Measurements from ENCODE around the gene DGKH. TPM values are rescaled to one million over a fixed set of nuclear protein-coding genes. Genes with fewer than 3 reads are reported as not detected.

DGKH gene
- total and polyA plus RNA-seq, 9 donors, result 2.1 to 14.1 (median 9.3) TPM

- H3K4me1 ChIP-seq (ENCODE audit: insufficient read depth), result no peaks in the 10 kb centered on the region
- intact Hi-C loops (cut with DNase I), result no loop called here
- no peak for TF ChIP-seq CTCF (IDR thresholded peaks at IDR 0.05)
- no peak for TF ChIP-seq EP300 (IDR thresholded peaks at IDR 0.05)
- TF ChIP-seq POLR2A (IDR thresholded peaks at IDR 0.05), result no peak
- no peaks in the 10 kb centered on the region for H3K36me3 ChIP-seq
- 90 to 95% (median 94%) methylated on average over 2 of the region's 2 CpGs for WGBS, 3 donors
- H3K4me3 ChIP-seq, result no peak overlapping the region
- H3K27ac ChIP-seq, result no peak overlapping the region
- no peaks in the 10 kb centered on the region for H3K9me3 ChIP-seq
- DNase-seq, result no peak
- no peaks in the 10 kb centered on the region for H3K27me3 ChIP-seq
Measured at GRCh38 chr13:42123600-42123999, 75.2 kb downstream of the DGKH start.

DNA sequence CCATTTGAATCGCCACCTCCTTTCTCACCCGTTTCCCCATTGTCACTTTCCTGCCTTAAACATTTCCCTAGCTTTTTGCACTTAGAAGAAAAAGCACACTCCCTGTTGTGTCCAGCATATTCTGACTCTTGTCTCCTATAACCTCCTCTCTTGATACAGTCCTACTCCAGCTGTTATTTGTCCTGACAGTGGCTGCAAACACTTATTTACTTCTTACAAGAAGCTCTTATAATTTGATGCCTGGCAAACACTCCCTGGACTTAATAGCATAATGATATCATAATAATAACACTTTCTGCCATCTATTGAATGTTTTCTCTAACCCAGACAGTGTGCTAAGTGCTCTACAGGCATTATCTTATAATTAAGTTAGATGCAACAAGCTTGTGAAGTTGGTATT lies 76.6 kb downstream of the DGKH start:
- TF ChIP-seq EP300 (IDR thresholded peaks at IDR 0.05) (no peak), POLR2A (IDR thresholded peaks at IDR 0.05) (no peak), CTCF (IDR thresholded peaks at IDR 0.05) (no peak)
- H3K4me1 ChIP-seq (ENCODE audit: insufficient read depth), result no peaks in the 10 kb centered on the region
- H3K4me3 ChIP-seq, result no peak overlapping the region
- H3K27me3 ChIP-seq, result no peaks in the 10 kb centered on the region
- no peak for DNase-seq
- no peaks in the 10 kb centered on the region for H3K36me3 ChIP-seq
- 92 to 96% (median 92%) methylated on average over 2 of the region's 2 CpGs for WGBS, 3 donors
- no peak overlapping the region for H3K27ac ChIP-seq
- intact Hi-C loops (cut with DNase I), result no loop called here
- H3K9me3 ChIP-seq, result no peaks in the 10 kb centered on the region

GRCh38 chr13:42127047-42127446 lies 78.6 kb downstream of the DGKH start:
- no peak overlapping the region for H3K4me3 ChIP-seq
- WGBS, 3 donors, result 75 to 96% (median 94%) methylated on average over 3 of the region's 3 CpGs
- TF ChIP-seq POLR2A (IDR thresholded peaks at IDR 0.05), result no peak
- no peak for TF ChIP-seq EP300 (IDR thresholded peaks at IDR 0.05)
- no peak for TF ChIP-seq CTCF (IDR thresholded peaks at IDR 0.05)
- H3K36me3 ChIP-seq, result no peaks in the 10 kb centered on the region
- intact Hi-C loops (cut with DNase I), result no loop called here
- DNase-seq, result no peak
- H3K27me3 ChIP-seq, result no peaks in the 10 kb centered on the region
- no peaks in the 10 kb centered on the region for H3K9me3 ChIP-seq
- H3K27ac ChIP-seq, result no peak overlapping the region
- H3K4me1 ChIP-seq (ENCODE audit: insufficient read depth), result no peaks in the 10 kb centered on the region

- no peak overlapping the region for H3K27ac ChIP-seq
Measured at GRCh38 chr13:42129033-42129432, 80.6 kb downstream of the DGKH start.

More at GRCh38 chr13:42129033-42129432, 80.6 kb downstream of the DGKH start:
- Histone ChIP-seq H3K4me1 (ENCODE audit: insufficient read depth) (no peaks in the 10 kb centered on the region), H3K36me3 (no peaks in the 10 kb centered on the region), H3K4me3 (no peak overlapping the region), H3K9me3 (no peaks in the 10 kb centered on the region), H3K27me3 (no peaks in the 10 kb centered on the region)
- no peak for DNase-seq
- 79 to 94% (median 81%) methylated on average over 3 of the region's 3 CpGs for WGBS, 3 donors
- intact Hi-C loops (cut with DNase I), result no loop called here
- no peak for TF ChIP-seq POLR2A (IDR thresholded peaks at IDR 0.05)
- no peak for TF ChIP-seq CTCF (IDR thresholded peaks at IDR 0.05)
- no peak for TF ChIP-seq EP300 (IDR thresholded peaks at IDR 0.05)

Data from ovary (tissue), 9 donors.